GM18526 (cell line): Measurements from ENCODE around the gene SLC48A1.
A peak's percentile ranks its signal among the peaks of the same experiment; 100 is the strongest.

ENCODE experiments used
- POLR2A ChIP-seq: IDR thresholded peaks from 3 replicates; pipeline ENCODE4 v1.6.1; 2011; ENCODE audit not compliant: insufficient read length; ENCODE audit errors: extremely low read depth

The SLC48A1 gene

DNA sequence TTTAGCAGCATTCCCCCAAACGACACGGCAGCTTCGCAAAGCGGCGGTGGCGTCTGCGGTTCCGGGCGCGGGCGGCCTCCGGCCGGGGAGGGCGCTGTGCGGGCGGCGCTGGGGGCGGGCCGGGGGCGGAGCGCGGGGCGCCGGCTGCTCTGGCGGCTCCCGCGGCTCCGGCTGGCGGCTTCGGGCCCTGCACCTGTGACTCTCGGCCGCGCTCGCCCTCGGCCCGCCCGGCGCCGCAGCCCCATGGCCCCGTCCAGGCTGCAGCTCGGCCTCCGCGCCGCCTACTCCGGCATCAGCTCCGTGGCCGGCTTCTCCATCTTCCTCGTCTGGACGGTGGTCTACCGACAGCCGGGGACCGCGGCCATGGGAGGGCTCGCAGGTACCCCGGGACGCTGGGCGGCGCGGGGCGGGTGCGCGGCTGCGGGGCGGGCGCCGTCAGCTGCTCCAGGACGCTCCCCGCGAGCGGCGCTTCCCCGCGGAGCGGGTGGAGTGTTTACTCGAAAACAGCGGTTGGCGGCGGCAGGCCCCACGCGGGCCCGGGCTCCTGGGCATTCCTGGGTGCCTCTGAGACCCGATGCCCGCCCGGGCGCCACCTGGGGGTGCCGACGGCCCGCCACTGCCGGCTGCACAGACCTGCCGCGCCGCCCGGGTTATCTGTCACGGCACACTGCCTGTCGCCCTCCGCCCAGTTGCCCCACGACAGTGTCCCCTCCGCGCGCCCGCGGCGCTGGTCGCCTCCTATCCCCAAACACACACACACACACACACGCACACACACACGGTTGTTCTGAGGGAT lies at the start of gene SLC48A1:
SLC48A1 (plus strand) TSS at position 177 of the 796 bp plus-strand sequence; CDS start at position 244, 67 bp downstream.
- TF ChIP-seq POLR2A: peak; percentile 40

- no peak for TF ChIP-seq POLR2A
These were observed 47.8 kb upstream of the SLC48A1 start, which contains the start of gene ENDOU for GRCh38 chr12:47725091-47725772. Gene ENDOU, minus strand, starts transcription at chr12:47725490. Its CDS starts 77 bp downstream, at chr12:47725413.

DNA sequence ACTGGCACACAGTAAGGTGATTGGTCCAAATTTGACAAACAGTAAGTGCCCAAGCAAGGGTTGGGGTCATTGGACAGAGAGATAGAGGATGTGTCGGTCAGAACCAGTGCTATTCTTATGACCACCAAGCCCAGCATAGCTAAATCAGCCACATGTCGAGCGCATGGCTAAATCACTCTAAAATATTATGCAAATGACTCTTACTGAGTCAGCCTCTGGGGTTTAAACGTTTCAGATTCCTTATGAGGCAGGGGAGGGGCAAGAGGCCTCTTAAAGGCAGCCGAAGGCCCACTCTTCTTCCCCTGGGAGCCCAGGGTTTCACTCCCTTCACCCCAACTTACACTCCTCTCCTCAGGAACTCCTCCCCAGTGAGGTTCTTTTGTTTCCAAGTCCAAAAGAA lies 47.1 kb upstream of the SLC48A1 start:
- no peak for TF ChIP-seq POLR2A

GRCh38 chr12:47729233-47729632 lies 43.8 kb upstream of the SLC48A1 start:
- no peak for TF ChIP-seq POLR2A

- no peak for TF ChIP-seq POLR2A
These were observed 42.7 kb upstream of the SLC48A1 start for GRCh38 chr12:47730341-47730744.

DNA sequence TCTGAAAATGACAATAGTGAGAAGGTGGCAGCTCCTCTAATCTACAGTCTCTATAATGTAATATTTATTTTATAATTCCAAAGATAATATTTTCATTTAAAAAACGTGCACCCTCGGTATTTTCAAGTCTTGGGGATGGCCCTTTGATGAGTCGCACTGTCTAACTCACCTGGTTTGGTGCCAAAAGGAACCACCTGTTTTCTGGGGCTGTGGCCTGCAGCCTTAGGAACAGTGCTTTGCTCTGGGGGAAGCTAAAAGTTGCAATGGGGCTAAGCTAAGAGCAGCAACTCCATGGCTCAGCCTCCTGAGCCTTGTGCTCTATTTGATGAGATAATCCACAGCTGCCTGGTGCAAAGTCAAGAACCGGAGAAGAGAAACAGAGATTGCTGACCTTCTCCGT lies 41.3 kb upstream of the SLC48A1 start:
- no peak for TF ChIP-seq POLR2A

- no peak for TF ChIP-seq POLR2A
These were observed 40.5 kb upstream of the SLC48A1 start for GRCh38 chr12:47732504-47732903.

- TF ChIP-seq POLR2A: no peak
These were observed 39.9 kb upstream of the SLC48A1 start for GRCh38 chr12:47733142-47733541.

DNA sequence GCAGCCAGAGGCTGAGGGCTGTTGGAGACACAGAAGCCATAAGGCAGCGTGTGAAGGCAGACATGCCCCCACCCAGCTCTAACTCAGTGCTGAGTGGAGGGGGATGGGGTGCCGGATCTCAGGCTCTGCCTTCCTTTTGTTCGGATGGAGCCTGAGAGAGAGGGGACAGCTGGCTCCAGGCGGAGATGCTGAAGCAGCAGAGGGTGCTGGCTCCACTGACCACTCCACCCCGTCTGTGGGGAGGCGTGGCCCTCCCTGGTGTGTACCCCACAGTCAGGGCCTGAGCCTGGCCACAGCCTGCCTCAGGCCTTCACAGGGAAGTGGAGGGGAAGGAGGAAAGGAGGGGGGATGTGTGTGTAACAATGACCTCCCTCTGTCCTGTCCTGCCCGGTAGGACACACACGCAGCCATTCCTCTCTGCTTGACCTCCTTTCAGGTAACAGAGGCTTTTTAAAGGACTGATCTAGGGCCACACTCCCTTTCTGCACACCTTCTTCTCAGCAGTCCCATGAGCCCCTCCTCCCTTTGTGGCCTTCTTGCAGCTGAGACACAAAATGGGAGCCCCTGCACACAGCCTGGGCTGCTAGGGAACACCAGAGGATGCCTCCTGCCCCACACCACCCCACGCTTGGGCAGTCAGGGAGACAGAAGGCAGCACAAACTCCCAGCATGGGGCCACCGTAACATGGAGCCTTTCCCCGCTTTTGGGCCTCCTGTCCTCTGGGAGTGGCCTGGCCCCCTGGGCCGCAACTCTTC lies 38.1 kb upstream of the SLC48A1 start:
- TF ChIP-seq POLR2A: no peak

DNA sequence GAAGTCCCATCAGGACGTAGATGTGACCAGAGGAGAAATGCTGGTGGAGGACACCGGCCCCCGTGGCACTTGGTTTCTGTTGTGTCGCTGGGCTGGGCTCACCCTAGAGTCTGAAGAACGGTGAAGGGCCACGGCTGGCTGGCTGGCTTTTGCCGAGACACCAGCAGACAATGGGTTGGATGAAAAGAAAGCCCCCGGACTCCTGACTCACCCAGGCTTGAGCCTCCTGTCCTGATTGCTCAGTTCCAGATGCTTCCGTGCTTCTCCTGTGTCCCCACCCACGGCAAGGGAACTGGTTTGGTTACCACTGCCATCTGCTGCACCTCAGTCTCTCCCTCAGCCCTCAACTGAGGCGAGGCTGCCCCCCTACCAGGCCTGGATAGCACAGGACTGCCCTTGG lies 37.4 kb upstream of the SLC48A1 start:
- TF ChIP-seq POLR2A: no peak

DNA sequence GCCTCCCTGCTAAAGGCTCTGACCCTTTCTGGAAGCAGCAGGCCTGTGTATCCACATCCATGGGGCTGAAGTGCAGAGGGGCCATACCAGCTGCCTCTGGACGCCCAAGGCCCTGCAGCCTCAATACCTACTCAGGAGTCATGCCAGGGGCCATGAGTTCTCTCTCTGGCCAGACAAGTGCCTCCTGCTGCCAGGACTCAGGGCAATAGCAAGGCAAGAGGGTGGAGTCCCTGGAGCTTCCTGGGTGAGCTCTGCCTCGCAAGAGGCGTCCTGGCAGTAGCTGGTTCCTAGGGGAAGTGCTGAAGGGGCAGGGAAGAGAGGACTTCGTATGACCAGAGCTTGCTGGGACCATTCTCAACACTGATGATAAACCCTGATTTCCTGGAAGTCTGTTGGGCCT lies 36.8 kb upstream of the SLC48A1 start:
- no peak for TF ChIP-seq POLR2A

- TF ChIP-seq POLR2A: no peak
These were observed 36.0 kb upstream of the SLC48A1 start for GRCh38 chr12:47736877-47737676.

DNA sequence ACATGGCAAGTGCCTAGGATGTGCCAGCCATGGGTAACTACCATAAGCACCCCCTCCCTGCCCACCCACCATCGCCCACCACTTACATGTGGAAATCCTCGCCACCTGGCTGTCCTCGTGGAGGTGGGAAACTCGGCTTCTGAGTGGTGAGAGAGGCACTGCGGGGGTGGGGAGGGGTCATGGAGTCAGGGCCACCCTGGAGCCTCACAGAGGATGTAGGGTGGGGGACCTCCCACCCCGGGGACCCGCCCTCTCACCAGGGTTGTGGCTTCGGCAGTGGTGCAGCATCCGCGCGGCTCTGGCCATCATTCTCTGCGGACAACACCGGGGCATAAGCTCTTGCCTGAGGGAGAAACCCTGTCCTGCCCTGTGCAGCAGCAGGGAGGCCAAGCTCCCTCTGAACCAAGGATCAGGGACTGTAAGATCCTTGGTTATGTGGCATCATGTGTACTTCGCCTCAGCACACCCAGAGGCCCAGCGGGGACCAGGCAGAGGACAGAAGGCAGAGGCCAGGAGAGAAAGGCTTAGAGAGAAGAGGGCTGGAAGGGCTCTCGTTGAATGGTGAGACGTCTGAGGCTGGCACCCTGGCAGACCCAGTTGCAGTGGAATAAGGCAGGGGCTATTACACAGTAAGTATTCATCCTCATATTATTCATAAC lies 35.0 kb upstream of the SLC48A1 start:
- TF ChIP-seq POLR2A: no peak

DNA sequence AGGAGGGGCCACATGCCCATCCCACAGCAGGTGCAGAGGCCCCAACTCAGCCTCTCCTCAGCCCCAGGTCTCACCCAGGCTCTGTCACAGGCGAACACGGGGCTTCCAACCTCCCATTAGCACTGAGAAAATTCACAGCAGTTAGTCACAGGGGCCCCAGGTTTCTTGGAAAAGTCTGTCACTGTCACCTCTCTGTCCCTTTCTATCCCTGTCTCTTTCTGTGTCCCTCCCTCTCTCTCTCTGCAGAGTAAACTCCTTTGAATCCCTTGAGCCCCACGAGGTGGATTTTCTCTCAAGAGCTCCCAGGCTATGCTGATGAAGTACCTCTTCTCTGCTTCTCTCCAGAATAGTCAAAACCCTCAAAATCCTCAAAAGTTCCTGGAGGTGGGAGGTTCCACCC lies 33.7 kb upstream of the SLC48A1 start:
- no peak for TF ChIP-seq POLR2A

DNA sequence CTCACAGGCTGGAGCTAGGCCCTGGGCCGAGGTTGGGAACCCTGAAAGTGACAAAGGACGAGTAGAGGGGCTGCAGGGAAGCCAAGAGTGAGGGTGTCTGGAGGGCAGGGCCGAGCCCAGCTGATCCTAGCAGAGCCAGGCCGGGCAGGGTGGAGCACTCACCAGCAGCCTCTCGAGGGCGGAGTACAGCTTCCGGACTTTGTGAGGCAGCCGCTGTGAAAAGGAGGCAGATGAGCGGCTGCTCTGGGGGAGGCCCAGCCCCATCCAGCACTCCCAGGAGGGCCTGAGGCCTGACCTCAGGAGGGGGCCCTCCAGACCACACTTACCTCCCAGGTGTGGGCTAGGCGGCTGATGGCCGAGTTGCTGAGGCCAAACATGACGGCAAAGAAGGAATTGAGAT lies 33.1 kb upstream of the SLC48A1 start:
- no peak for TF ChIP-seq POLR2A
